Measurements from ENCODE around the gene EREG.
"Not testable (repeated sequence)": the region's sequence is repeated elsewhere in the genome, so short reads cannot be mapped to it uniquely, and the experiment has no call there.

The EREG gene, protein sequence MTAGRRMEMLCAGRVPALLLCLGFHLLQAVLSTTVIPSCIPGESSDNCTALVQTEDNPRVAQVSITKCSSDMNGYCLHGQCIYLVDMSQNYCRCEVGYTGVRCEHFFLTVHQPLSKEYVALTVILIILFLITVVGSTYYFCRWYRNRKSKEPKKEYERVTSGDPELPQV

DNA sequence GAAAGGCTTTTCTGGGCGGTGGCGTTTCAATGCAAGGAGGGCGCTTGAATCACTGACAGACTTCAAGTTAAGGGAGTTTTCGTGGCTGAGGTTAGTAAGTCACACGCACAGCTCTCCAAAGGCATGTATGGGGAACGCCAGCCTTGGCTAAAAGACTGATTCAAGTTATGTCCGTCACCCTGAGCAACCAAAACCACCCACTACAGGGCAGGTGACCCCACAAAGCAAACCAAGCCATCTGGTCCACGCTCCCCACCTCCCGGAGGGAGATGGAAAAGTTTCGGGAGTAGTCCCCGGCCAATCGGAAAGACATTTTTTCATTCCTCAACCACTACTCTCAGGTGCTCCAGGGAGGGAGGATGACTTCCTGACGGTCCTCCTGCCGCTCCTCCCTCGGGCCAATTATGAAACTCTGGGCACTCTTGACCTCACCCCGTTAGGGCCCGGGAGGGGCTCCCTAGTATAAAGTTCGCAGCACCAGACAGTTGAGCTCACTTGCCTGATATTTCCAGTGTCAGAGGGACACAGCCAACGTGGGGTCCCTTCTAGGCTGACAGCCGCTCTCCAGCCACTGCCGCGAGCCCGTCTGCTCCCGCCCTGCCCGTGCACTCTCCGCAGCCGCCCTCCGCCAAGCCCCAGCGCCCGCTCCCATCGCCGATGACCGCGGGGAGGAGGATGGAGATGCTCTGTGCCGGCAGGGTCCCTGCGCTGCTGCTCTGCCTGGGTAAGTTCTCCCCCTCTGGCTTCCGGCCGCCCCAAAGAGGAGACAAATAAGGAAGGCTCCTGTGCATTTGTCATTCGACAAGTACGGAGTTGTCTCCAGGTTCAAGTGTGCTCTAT, at the start of gene EREG:
Gene EREG, plus strand, starts transcription at position 494 of the 840 bp plus-strand sequence. Its CDS starts 164 bp downstream, at position 658.
- peak; percentile 2 for DNase-seq (ENCODE audit: low spot score)

DNA sequence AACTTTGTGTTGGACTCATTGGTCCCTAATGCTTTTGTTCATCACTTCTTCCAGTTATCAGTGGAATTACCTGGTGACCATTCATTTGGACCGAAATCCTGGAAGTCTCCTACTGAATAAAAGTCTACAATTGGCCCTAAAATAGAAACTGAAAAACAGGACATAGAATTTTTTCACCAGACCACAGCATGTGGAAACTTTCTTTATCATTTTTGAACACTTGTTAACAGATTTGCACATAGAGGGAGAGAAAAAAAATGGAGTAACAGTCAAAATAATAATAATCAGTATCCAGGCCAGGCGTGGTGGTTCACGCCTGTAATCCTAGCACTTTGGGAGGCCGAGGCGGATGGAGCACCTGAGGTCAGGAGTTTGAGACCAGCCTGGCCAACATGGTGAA, 49.6 kb upstream of the EREG start:
- no peak for DNase-seq (ENCODE audit: low spot score)

DNA sequence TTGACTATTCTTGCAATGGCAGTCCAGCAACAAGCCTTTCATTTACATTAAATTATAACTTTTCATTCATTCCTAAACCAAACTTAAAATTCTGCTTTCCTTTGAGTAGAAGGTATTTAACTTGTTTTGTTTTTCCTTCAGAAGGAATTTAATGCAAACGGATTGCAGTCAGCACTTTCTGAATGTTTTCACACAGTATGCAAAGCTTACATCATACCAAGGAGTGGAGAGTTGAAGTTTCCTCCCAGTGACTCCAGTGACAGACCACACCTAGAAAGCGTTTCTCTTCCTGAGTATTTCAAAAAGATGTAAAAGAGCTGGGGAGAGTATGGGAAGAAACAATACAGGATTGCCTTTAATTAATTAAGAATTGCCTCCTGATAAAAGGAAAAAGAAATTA, 48.5 kb upstream of the EREG start:
- DNase-seq (ENCODE audit: low spot score): no peak

DNA sequence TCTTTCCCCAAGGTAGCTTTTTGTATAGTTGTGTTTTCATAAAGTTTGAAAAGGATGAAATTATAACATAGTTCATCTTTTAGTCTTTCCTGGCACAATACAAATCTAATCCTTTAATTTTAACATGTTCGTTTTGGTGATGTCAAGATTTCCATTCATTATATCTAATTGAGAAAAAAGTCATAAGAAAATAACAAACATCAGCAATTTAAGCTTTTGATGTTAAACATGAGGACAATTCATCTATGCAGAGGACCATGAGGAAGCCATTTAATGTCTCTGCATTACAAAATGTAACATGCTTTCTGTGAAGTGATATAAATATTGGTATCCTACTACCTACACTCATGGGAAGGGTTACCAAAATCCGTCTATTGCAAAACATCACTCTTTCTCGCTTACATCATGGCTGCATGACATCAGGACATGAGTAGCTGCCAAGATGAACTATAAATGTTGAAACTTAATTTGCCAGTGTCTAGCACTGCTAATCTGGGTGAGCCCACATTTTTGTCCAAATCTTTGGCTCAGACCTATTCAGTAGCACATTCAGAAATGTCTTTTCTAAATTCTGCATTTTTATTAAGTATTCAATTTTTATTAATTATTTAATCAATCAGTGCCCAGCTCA, 47.2 kb upstream of the EREG start:
- no peak for DNase-seq (ENCODE audit: low spot score)

DNA sequence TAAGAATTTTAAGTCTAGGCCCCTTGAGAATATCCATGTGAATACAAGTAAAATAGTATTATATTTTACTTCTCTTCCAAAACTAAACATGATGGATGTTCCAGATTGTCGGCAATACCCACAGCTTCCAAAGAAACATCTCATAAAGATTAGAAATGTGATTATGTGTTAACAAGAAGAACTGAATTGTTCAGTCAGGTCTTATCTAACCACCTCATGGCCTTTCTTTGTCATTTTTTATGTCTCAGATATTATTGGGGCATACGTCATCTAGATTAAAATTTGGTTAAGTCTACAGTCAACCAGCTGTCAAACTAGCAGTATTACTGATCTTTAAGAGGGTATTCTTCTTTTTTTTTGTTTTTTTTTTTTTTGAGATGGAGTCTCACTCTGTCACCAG, 46.7 kb upstream of the EREG start:
- no peak for DNase-seq (ENCODE audit: low spot score)

DNA sequence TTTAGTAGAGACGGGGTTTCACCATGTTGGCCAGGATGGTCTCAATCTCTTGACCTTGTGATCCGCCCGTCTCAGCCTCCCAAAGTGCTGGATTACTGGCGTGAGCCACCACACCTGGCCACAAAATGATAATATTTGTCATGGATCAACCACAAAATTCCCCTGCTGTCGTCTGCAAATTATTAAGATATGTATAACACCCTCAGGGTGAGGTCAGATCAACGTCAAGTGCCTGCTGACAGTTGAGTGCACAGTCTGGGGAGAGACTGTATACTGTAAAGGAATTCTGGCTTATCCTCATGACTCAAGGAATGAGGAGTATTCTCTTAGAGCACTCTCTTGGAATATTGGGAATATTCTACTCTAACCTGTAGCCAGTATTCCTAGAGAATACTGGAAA, 45.5 kb upstream of the EREG start:
- no peak for DNase-seq (ENCODE audit: low spot score)

DNA sequence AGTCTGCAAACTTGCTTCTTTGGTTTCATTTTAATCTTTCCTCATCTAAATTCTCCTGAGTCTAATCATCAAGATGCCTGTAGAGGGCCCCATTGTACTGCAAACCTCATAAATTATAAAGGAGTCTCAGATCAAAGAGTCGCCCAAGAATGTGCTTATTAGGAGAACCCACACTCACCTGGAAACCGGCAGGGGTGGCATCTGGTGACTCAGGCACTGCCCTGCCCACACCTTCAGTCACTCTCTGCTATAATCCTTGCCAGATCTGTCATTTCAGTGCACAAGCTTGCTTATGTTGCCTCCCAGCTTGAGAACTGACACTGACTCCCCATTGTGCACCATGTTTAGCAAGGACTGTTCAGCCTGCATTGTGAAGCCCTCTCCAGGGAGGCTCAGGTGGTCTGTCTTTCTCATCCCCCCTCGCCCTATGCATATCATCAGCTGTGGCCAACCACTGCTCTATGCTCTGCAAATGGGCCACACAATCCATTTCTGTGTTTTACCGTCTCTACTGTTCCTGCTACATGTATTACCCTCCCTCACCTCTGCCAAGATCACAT, 44.3 kb upstream of the EREG start:
- DNase-seq (ENCODE audit: low spot score): no peak

DNA sequence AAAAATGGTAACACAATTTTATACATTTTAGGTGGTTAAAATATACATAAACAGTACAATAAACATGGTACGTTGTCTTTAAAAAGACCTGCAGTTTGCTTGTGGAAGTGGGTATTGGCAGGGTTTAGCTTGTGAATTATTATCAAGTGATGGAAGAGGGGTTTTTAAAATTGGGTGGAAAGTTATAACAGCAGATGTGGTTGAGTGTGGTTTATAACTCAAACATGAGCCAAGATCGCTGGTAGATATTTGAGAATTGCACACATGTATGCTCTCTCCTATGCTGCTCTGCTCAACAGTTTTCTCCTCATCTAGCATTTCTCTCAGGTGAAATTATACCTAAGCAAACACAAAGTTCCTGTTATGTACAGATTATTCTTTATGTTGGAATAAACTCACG, 42.6 kb upstream of the EREG start:
- DNase-seq (ENCODE audit: low spot score): no peak

DNA sequence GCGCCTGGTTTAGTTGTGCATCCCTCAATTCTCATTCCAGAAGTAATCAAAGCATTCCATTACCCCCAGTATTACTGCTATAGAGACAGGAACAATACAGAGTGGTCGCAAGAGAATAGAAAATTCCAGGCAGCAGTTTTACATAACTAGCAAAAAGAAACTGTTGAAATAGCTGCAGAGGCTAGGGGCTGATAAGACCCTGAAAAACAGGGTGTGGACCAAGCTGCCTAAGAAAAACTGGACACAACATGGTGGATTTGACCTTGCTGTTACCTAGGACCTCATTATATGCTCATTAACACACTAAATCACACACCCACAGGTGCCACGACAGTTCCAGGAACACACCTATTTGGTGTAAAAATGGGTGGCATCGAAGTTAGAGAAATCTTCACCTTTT, 41.3 kb upstream of the EREG start:
- DNase-seq (ENCODE audit: low spot score): no peak

DNA sequence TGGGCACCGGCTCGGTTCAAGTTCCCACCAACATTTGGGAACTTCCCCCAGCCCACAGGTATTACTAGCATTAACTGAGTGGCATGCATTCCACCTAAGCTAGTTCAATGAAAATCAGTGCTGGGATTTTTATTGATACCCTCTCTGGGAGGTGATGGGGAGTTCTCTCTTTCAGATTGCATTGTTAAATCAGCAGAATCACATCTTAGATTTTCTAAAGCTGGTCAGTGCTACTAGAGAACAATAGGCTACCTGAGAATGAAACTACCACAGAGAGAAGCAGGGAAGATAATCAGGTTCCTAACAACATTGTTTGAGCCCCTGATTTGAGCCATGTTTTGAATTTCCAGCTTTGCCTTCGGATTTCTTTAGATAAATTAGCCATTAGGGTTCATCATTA, 40.7 kb upstream of the EREG start:
- no peak for DNase-seq (ENCODE audit: low spot score)

DNA sequence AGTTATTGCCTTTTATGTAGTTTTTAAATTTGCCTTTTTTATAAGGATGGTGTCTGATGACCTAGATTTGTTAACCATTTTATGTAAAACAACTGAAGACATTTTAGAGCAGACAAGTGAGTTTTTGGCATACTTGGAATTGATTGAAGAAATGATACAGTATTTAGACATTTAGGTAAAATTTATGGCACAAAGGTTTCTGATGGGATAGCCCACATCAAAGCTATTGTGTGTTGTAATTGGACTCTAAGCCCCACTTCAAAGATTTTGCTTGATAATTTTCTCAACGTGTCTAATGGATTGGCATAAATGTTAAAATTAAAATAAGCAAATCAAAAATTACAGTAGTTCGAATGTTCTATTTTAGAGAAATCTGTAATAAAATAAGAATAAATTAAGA, 39.1 kb upstream of the EREG start:
- DNase-seq (ENCODE audit: low spot score): no peak

DNA sequence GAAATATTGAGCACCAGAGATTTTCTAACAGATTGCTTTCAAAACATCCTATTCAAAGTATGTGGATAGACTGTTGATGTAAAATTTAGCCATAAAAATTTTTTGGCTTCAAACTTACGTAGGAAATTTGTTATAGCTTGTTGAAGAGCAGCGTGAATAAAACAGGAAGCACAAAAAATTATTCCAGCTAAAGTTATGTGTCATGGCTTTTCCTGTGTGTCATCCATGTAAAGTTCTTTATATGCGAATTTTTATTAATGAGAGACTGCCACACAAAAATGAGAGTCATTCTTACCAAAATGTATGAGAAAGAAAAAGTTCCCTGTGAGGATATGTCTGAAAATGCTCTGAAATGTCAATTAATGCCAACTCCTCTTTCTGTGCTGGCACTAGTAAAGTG, 37.2 kb upstream of the EREG start:
- DNase-seq (ENCODE audit: low spot score): no peak

DNA sequence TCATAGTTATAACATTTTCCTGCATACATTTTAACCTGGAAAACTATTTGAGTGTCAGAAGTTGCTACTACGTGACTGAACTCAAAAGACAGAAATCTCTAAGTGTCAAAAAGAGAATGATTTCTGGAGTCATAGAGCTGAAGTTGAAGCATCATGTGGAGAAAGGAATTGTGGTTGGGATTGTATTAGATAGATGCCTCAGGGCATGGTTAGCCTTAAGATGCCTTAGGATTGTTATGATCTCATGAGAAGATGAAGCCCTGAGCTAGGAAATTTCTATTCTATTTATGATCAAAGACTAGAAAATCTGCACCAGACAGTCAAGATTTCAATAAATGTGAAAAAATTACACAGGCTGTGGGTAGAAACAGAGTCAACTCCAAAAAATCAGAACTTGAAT, 36.4 kb upstream of the EREG start:
- DNase-seq (ENCODE audit: low spot score): no peak

DNA sequence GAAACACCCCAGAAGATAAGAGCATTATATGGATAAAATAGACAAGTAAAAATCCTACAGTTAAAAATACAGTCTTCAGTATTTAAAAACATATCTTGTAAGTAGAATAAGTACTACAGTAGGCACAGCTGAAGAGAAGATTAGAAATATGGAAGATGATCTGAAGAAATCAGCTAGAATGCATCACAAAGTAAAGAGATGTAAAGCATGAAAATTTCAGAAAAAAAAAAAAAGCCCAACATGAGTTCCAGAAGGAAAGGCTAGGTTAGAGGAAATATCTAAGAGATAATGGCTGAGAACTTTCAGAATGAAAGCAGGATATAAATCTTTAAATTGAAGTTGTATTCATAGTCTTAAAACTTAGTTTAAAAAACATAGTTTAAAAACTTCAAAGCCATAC, 35.6 kb upstream of the EREG start:
- no peak for DNase-seq (ENCODE audit: low spot score)

DNA sequence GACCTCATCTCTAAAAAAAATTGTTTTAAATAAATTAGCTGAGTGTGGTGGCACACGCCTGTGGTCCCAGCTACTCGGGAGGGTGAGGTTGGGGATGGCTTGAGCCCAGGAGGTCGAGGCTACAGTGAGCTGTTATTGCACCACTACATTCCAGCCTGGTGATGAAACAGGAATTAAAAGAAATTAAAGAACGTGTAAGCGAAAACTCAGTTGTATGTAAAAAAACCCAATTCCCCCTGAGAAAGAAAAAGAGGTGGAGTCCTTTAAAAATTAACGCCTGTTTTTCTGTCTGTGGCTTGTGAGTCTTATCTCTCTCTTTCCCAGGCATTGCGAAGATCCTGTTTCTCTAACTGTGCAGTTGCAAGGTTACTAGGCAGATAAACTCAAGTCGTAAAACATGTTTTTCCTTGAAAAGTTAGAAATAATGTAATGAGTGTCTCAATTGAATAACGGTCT, 34.6 kb upstream of the EREG start:
- no peak for DNase-seq (ENCODE audit: low spot score)

DNA sequence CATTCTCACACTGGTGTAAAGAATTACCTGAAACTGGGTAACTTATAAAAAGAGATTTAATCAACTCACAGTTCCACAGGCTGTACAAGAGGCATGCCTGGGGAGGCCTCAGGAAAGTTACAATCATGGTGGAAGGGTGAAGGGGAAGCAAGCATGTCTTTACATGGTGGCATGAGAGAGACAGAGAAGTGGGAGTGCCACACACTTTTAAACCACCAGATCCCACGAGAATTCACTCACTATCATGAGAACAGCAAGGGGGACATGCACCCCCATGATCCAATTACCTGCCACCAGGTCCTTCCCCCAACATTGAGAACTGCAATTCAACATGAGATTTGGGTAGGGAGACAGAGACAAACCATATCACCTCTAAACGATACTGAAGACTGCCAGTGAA, 33.7 kb upstream of the EREG start:
- no peak for DNase-seq (ENCODE audit: low spot score)

DNA sequence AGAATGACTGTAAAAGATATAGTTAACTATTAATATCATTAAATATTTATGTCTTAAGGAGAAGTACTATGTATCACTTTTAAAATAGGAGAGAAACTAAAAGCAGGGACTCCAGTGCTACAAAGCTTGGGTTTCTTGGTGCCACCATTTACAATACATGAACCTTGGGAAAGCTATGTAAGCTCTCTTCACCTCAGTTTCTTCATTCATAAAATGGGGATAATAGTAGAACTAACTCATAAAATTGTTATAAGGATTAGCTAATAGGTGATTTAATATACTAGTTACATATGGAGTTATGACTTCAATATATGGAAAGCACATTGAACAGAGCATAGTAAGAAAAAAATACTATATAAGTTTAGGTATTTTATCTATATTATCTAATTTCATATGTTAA, 33.0 kb upstream of the EREG start:
- no peak for DNase-seq (ENCODE audit: low spot score)

DNA sequence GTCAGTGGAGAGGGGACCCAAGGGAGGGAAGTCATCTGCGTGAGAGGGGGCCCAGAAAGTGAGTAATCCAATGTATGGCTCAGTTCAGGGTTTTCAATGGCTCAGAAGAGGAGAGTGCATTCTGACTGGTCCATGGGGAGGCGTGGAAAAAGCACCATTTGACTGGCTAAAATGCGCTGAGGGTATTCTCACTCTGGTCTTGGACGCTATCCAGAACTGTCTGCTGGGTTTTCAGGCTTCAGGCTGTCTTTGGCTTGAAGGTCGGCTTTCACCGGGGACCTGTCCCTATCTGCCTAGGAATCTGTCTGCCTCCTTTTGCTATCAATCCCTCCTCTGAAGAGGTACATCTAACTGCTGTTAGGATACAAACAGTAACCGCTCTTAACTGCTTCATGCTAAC, 30.3 kb upstream of the EREG start:
- DNase-seq (ENCODE audit: low spot score): no peak

DNA sequence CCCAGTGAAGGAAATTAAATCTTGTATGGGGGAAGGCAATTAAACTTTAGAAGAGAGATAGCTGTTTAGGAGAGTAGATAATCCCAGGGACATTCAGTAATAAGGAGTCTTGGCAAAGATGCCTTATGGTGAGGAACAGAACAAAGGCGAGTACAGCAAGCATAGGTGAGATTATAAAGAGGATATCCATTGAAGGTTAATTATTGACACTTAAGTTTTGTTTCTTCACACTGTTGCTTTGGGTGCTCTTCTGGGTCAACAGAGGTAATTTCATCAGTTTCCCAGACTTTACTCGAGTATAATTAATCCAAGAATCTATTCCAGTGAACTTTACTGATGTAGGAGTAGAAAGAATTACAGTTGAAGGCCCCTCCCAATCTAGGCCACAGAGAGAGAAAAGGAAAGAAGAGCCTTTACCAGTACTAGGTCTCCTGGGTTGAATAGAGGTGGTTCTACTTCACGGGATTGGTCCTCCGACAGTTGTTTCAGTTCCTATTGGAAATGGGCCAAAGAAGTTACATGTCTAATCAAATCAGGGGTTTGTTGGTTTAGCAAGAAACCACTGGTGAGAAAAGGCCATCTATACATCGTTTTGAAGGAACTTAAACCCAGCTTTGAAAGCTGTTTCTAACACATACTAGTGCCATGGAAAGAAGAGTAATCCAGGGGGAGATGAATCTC, 29.5 kb upstream of the EREG start:
- no peak for DNase-seq (ENCODE audit: low spot score)

DNA sequence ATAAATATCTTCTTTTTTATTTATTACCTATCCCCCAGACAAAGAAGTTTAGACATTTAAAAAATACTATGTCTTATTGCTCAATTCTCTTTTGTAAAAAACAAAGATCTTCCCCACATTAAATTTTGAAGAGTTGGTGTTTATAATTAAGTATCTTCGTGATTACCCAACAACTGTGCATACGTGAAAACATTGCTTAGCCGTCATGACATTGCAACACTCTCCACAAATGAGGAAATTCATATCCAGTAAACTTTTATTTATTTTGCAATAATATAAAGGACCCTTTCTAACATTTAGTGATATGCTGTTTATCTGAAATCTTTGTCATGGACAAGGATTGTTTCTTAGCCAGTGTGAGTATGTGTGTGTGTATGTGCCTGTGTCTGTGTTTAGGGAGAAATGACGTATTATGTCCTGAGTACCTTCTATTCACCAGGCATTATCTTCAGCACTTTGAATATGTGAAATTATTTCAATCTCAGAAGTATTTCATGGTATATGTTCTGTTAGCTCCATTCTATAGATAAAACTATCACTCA, 26.1 kb upstream of the EREG start:
- DNase-seq (ENCODE audit: low spot score): no peak

DNA sequence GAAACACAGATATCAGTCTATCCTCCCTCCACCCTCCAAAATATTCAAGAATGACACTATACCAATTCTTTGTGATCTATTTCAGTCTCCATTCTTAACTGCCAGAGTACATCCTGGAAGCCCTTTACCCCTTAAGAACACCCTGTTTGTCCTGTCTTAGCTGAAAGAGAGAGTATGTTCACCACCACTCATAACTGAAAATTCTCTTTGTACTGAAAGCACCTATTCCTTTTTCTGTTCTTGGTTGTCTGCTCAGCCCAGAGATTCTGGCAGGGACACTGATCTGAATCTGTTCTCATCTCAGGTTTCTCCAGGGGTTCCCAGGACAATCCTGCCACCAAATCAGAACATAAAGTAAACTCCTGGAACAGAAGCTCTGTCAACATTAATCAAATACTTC, 25.4 kb upstream of the EREG start:
- no peak for DNase-seq (ENCODE audit: low spot score)

DNA sequence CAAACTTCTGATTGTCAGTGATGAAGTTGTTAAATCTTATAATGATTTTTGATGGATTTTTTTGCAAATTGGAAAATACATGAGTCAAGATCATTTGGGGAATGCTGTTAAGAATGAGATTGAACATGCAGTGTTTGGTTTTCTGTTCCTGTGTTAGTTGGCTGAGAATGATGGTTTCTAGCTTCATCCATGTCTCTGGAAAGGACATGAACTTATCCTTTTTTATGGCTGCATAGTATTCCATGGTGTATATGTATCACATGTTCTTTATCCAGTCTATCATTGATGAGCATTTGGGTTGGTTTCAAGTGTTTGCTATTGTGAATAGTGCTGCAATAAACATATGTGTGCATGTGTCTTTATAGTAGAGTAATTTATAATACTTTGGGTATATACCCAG, 24.5 kb upstream of the EREG start:
- not testable (repeated sequence) for DNase-seq (ENCODE audit: low spot score)

All from CD4-positive, alpha-beta T cell treated with Interleukin-6 at 100 ng/mL for 8 hours (primary cell).